Stimulated activated CD8-positive, alpha-beta memory T cell treated with anti-CD3 and anti-CD28 coated beads, Interleukin-4, amount 100 ng/mL, for 1 hour (primary cell): ENCODE measurements around the gene TTC28.

Source experiments
- DNase-seq, 2 donors: peaks; one replicate each; pipeline ENCODE4 v3.0.0-alpha.2; 2020; ENCODE audit warnings: low read depth in 2 of 2, low spot score in 1 of 2

The TTC28 gene

DNA sequence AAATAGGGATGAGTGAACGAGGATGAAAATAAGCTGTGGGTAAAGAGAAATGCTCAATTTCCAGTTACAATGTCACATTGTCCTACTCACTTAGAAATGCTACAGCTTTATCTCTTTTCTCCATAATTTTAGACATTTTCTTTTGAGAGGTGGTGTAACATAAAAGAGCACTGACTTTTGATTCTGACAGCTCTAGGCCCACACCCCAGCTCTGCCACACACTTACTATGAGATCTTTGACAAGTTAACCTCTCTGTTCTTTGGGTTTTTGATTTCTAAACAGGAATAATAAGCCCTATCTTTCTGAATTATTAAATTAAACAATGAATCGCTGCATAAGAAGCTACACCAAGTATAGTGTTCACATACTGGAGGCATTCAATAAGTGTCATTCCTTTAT lies 532.2 kb downstream of the TTC28 start:
- DNase-seq, result no peak

- no peak for DNase-seq
These were observed 533.0 kb downstream of the TTC28 start for GRCh38 chr22:28146401-28147314.

DNA sequence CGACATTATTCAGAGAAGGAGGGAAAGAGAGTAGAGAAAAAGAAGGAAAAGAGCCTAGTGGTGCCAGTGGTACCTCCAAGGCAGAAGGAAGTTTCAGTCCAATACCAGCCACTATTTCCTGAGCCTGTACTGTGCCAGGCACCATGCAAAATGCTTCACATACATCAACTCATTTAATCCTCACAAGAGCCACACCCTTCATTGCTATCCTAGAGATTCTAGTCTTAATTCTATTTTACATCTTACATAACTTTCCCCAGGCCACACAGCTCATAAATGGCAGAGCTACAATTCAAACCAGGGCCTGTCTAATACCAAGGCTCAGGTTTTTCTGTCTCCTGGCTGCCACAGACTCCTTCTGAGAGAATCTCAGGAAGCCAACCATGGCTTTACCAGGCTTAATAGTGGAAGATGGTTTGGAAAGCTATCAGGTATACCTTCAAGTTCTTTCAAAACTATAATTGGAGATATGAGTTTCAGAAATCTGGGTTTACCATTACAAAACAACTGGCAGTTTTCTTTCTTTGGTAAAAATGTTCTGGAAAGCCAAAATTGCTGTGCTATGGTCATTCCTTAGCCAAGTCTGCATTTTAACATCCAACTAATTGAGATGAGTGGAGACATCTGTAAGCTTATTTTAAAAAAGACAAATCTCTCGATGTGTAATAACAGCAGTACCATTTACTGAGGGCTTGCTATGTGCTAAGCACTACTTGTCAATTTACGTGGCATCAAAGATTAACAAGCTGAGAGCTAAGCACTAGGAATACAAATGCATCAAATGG lies 535.5 kb downstream of the TTC28 start:
- DNase-seq, result no peak

GRCh38 chr22:28143241-28143865 lies 536.3 kb downstream of the TTC28 start:
- no peak for DNase-seq

GRCh38 chr22:28142361-28142961 lies 537.2 kb downstream of the TTC28 start:
- no peak for DNase-seq

- DNase-seq, result no peak
These were observed 538.0 kb downstream of the TTC28 start for GRCh38 chr22:28141614-28142013.

DNA sequence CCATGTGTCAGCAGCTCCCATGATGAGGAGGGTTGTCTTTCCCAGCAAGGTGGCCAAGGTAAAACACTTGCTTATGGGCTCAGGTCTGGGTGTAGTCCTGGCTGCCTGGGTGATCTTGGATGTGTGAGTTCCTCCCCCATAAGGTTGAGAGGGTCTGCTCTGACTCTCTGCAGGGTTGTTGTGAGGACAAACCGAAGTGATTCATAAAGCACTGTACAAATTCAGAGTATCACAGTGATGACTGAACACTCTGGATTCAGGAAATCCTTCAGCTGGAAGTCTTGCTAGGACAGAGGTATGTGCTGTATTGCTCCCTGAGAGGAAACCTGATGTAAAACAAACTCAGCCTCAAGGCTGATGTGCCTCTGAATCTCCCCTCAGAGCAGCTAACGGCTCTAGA lies 539.7 kb downstream of the TTC28 start:
- no peak for DNase-seq

DNA sequence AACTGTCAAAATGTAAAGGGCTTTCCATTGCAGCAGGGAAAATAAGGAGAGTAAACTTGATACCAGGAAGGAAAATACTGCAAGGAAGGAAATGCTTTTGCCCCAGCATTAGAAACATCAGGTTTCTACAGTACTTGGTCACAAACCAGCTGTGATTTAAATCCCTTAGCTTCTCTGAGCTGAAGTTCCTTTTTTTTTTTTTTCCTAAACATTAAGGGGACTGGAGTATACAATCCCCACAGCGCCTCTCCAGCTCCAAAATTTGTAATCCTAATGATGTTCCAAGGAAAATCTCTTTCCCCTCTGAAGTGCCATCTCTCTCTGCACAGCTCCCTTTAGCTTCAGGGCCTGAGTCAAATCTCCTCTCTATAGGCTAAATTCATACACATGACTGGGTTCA lies 540.1 kb downstream of the TTC28 start:
- no peak for DNase-seq

- DNase-seq, result no peak
These were observed 542.6 kb downstream of the TTC28 start for GRCh38 chr22:28137036-28137435.

DNA sequence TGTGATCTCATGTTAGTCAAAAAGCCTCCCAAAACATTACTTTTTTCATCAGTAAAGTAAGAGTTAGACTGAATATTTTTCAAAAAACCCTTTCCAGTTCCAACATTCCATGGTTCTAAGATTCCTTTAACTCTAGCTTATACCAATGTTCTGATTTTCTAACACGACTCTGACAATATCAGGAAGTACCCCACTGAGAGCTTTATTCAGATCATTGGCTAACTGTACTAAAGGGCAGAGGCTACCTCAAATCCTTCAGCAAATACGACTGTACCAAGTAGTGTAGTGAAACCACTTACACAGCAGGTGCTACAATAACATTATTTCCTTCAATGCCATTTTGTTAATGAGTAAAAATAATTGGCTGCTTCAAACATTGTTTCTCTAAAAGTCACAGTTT lies 547.2 kb downstream of the TTC28 start:
- no peak for DNase-seq

GRCh38 chr22:28129319-28129962 lies 550.2 kb downstream of the TTC28 start:
- DNase-seq, result no peak

GRCh38 chr22:28128827-28129226 lies 550.8 kb downstream of the TTC28 start:
- DNase-seq, result no peak

- DNase-seq, result no peak
These were observed 553.8 kb downstream of the TTC28 start for GRCh38 chr22:28125799-28126198.

DNA sequence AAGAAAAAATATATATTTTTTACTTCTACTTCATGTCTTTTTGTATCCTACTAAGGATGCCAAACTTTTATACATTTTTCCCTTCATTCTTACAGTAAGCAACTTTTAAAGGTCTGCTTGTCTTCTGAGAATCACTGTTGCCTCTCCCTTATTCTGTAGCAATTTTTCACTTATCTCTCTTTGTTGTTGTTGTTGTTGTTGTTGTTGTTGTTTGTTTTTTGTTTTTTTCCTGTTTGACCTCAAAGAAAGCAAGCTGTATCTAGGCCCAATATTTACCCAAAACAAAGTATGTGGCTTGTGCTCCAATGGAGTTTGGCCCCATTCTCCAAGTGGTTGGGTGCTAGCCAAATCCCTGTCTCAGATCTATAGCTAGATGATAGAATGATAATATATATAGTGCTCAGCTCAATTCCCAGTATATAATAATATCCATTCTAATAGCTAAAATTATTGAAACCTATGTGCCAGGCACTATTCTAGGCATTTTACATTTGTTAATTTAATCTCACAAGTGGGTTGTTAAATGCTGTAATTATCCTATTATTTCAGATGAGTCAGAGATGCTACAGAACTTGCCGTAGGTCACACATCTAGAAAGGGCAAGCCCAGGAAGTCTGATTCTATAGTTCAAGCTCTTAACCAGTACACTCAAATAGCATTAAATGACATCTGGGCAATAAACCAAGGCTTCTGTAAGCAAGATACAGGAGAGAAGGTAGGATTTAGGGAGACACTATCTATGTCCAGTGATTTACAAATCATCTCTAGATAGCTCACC lies 555.5 kb downstream of the TTC28 start:
- no peak for DNase-seq

DNA sequence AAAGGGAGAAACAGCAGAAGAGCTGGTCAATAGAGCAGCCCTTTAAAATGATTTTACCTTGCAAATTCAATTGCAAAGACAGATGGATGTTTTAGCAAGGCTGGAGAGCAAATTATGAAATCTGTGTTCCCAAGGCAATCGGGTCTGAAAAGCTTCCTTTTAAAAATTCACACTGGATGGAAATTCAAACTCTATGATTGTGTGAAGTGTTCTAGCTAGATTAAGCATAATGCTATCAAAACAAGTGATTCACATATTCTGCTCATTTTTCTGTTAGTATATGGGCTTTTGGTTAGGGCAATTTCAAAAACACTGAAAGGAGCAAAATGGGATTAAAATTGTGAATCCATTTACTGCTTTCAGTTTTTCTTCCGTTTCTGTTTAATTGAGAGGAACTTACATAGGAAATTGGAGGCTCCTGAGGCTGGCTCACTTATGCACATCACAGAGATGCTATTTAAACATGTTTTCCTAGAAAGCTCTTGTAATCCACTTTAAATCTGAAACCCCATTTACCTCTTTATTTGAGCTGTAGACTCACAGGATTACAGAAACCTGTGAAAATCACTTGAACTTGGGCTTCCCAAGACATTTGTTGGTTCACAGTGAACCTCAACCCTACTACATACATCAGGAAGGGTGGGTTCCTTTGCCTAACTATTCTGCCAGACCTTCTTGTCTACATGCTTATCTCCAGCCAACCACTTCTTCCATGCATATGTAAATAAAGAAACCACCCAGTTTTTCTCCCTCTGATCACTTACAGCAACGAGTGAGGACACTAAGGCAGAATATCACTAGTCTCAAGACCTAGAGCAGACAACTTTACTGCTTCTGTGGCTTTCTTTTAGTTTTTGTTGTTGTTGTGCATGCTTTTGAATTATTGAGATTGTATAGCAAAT lies 558.7 kb downstream of the TTC28 start:
- DNase-seq, result no peak

DNA sequence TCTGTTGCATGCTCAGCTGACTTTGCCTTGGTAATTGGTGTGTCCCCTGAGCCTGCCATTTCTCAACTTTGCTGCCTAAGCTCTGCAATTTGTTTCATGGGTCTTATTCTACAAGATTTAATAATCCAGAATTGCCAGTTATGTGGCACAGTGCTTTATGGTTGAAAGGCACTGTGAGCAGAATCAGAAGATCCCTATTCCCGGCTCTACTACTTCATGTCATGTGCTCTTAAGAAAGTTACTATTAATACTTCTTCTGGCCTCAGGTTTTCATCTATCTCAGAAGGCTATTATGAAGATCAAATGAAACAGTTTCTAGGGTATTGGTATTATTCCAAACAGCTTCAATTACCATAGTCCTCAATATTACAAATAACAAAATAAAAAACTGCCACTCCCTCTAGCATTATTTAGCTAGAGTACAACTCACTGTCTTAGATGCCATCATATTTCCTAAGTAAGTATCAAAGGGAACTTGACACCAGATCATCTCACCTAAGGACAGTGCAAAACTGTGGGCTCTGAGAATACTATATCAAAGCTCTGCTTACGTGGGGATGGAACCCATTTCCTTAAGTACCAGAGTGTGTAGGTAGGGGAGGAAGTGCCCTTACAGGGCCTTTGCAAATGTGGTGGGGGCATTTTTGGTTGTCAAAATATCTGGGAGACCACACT lies 560.5 kb downstream of the TTC28 start:
- DNase-seq, result no peak

GRCh38 chr22:28116219-28116673 lies 563.4 kb downstream of the TTC28 start:
- DNase-seq, result no peak

- DNase-seq, result no peak
These were observed 564.2 kb downstream of the TTC28 start for GRCh38 chr22:28115426-28115825.
